HL-60 (cell line): ENCODE measurements around the gene MMP24.

Experiments used
- DNase-seq, 2 experiments: peaks; one replicate each; pipeline ENCODE4 v3.0.0-alpha.2; 2010 to 2020; ENCODE audit warnings: low read depth in 1 of 2, low spot score in 1 of 2
- H3K27ac ChIP-seq: fragments of 250-450 bp; sonication (Bioruptor Pico); replicated peaks from 2 replicates; pipeline ENCODE4 v1.5.1; 2020; ENCODE audit warnings: mild to moderate bottlenecking, moderate library complexity
- H3K27me3 ChIP-seq: fragments of 250-450 bp; sonication (Bioruptor Pico); 2 replicates; pipeline ENCODE4 v1.5.1; 2021; ENCODE audit warnings: mild to moderate bottlenecking, moderate library complexity; ENCODE audit not compliant: insufficient read depth, poor library complexity, severe bottlenecking
- H3K4me3 ChIP-seq: replicated peaks from 2 replicates; pipeline ENCODE4 v1.5.1; 2011; ENCODE audit warnings: mild to moderate bottlenecking, control low read depth, low read length; ENCODE audit not compliant: insufficient read depth
- CTCF ChIP-seq: IDR thresholded peaks from one replicate; pipeline ENCODE4 v1.5.1; 2011; ENCODE audit warnings: low read length, control low read depth, inconsistent platforms; ENCODE audit not compliant: insufficient read depth
- GABPA ChIP-seq: IDR thresholded peaks from 2 replicates; pipeline ENCODE4 v1.6.1; 2012; ENCODE audit warnings: low read depth
- POLR2AphosphoS5 ChIP-seq: IDR thresholded peaks from 2 replicates; pipeline ENCODE4 v1.6.1; 2012; ENCODE audit warnings: low read depth
- REST ChIP-seq: IDR thresholded peaks from 2 replicates; pipeline ENCODE4 v1.6.1; 2012; ENCODE audit warnings: low read depth; ENCODE audit not compliant: insufficient replicate concordance
- SPI1 ChIP-seq: IDR thresholded peaks from 2 replicates; pipeline ENCODE4 v1.6.1; 2012; ENCODE audit warnings: low read depth, mild to moderate bottlenecking, borderline replicate concordance

Gene MMP24

GRCh38 chr20:35275741-35276251, 49.3 kb downstream of the MMP24 start:
- H3K4me3 ChIP-seq: no peak overlapping the region
- DNase-seq: no peak
- H3K27me3 ChIP-seq: no peaks in the 10 kb centered on the region
- TF ChIP-seq CTCF: no peak
- no peak for TF ChIP-seq REST
- no peak for TF ChIP-seq GABPA
- no peak for TF ChIP-seq POLR2AphosphoS5
- TF ChIP-seq SPI1: no peak
- no peak overlapping the region for H3K27ac ChIP-seq

- TF ChIP-seq GABPA (no peak), POLR2AphosphoS5 (no peak), REST (no peak), CTCF (no peak), SPI1 (no peak)
- no peak for DNase-seq
- peak overlapping the region; percentile 78; the same call in 1 of the 2 replicates for H3K4me3 ChIP-seq
- no peaks in the 10 kb centered on the region for H3K27me3 ChIP-seq
- peak overlapping the region; percentile 95; the same call in 1 of the 2 replicates for H3K27ac ChIP-seq
Measured at GRCh38 chr20:35276408-35276807, 49.9 kb downstream of the MMP24 start.

GRCh38 chr20:35277127-35277526, 50.6 kb downstream of the MMP24 start:
- peak overlapping the region; percentile 95 for H3K27ac ChIP-seq
- TF ChIP-seq SPI1: no peak
- TF ChIP-seq GABPA: no peak
- no peak for TF ChIP-seq CTCF
- TF ChIP-seq REST: no peak
- H3K4me3 ChIP-seq: peak overlapping the region; percentile 78
- no peaks in the 10 kb centered on the region for H3K27me3 ChIP-seq
- no peak for DNase-seq
